Gastrocnemius medialis (tissue), 4 donors: ENCODE measurements around the gene ITIH6.

ENCODE experiments used
- POLR2A ChIP-seq, 2 donors: fragments of 450-650 bp; IDR thresholded peaks; one replicate each; pipeline ENCODE4 v1.6.1; 2017; ENCODE audit warnings: antibody characterized with exemption in 2 of 2, mild to moderate bottlenecking in 2 of 2, moderate library complexity in 2 of 2
- TF ChIP-seq, protein P1 (sequence below), 5 experiments: fragments of 450-650 bp in 3 of 5; fragments of 200-600 bp in 2 of 5; sonication (generic) in 2 of 5; IDR thresholded peaks in 4 of 5; conservative IDR thresholded peaks in 1 of 5; 1 replicate in 4 of 5; 2 replicates in 1 of 5; pipeline ENCODE4 v1.5.1; 2016 to 2019; ENCODE audit warnings: antibody characterized with exemption in 5 of 5, mild to moderate bottlenecking in 3 of 5, moderate library complexity in 3 of 5

DNA sequence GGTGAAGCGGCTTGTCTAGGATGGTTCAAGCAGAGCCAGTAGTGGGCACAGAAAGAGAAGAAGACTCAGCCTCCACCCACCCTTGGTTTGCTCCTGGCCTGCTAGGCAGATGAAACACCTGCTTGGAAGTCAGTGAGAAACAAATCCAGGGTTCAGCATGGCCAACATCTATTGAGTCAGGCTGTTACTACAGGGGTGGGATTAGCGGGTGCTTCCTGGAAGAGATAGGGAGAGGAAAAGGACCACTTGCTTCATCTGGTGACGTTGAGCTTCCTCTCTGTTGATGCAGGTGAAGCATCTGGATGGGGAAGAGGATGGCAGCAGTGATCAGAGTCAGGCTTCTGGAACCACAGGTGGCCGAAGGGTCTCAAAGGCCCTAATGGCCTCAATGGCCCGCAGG is 12.5 kb upstream of the ITIH6 start:
- TF ChIP-seq, protein P1, sequence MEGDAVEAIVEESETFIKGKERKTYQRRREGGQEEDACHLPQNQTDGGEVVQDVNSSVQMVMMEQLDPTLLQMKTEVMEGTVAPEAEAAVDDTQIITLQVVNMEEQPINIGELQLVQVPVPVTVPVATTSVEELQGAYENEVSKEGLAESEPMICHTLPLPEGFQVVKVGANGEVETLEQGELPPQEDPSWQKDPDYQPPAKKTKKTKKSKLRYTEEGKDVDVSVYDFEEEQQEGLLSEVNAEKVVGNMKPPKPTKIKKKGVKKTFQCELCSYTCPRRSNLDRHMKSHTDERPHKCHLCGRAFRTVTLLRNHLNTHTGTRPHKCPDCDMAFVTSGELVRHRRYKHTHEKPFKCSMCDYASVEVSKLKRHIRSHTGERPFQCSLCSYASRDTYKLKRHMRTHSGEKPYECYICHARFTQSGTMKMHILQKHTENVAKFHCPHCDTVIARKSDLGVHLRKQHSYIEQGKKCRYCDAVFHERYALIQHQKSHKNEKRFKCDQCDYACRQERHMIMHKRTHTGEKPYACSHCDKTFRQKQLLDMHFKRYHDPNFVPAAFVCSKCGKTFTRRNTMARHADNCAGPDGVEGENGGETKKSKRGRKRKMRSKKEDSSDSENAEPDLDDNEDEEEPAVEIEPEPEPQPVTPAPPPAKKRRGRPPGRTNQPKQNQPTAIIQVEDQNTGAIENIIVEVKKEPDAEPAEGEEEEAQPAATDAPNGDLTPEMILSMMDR (IDR thresholded peaks at IDR 0.05 in 4 of 5, conservative IDR thresholded peaks at IDR 0.05 in 1 of 5), result no peak
- no peak for TF ChIP-seq POLR2A (IDR thresholded peaks at IDR 0.05)
